Stimulated activated naive B cell treated with anti-CD40 and anti-IgM and Interleukin-4, amounts not matched to agents 10 μg/mL and 1 μg/mL and 100 μg/mL, for 72 hours (primary cell): ENCODE data around the gene PPP1R9A.
A peak's percentile ranks its signal among the peaks of the same experiment; 100 is the strongest.

Source experiments
- ATAC-seq, 2 donors: fragments of 150-1000 bp; cut with Tn5 transposase; replicated peaks; 2 replicates each; pipeline ENCODE4 v1.10.0; 2021; ENCODE audit warnings: moderate library complexity in 1 of 2
- DNase-seq: peaks from one replicate; pipeline ENCODE4 v3.0.0; 2021
- H3K27ac Mint-ChIP-seq: one replicate; pipeline ENCODE4 v1.8.0; 2022; ENCODE audit warnings: mild to moderate bottlenecking, mixed read lengths
- H3K27me3 Mint-ChIP-seq, 2 donors: one replicate each; pipeline ENCODE4 v1.8.0; 2022; ENCODE audit warnings: mixed read lengths in 2 of 2
- H3K36me3 Mint-ChIP-seq, 2 donors: one replicate each; pipeline ENCODE4 v1.8.0; 2022; ENCODE audit warnings: mixed read lengths in 2 of 2, mild to moderate bottlenecking in 1 of 2
- H3K4me1 Mint-ChIP-seq, 2 donors: one replicate each; pipeline ENCODE4 v1.8.0; 2022; ENCODE audit warnings: mixed read lengths in 2 of 2, mild to moderate bottlenecking in 1 of 2
- H3K4me3 Mint-ChIP-seq, 2 donors: one replicate each; pipeline ENCODE4 v1.8.0; 2022; ENCODE audit warnings: mild to moderate bottlenecking in 2 of 2, mixed read lengths in 2 of 2, moderate library complexity in 1 of 2
- H3K9me3 Mint-ChIP-seq, 2 donors: one replicate each; pipeline ENCODE4 v1.8.0; 2022; ENCODE audit warnings: mixed read lengths in 2 of 2, mild to moderate bottlenecking in 1 of 2

PPP1R9A gene

DNA sequence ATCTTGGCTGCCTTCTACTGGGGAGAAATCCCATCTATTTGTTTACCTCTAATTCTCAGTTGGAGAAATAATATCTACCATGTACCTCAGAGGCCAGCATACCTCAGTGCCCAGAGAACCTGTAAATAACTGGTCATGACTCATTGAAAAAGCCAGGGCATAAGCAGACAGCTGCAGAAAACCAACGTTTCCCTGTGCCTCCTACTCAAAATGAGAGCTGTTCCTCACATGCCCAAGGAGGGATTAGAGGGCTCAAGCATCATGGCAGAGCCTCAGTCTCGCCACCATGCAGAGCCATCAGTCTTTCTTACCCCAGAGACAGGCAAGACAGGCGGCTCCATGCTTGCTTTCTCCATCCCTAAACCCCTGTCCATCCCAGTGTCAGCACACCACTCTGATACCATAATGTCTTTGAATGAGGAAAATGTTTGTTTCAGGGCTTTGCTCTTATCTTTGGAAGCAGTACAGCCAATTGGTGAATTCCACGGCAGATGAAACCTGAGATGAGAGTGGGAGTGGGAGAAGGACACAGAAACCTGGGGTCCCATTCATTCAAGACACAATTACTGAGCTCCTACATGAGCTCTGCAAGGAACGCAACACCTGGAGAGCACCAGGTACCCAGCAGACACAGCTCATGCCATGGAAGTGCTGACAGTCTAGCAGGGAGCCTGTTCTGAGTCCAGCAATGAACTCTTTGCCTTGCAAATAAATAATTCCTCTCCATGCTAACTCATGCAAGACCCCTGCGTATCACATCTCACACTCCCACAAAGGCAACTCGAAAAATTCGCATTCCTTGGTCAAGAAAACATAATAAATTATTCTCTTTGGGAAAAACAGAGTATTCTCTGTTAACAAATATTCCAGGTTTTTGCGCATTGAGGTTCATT, 395.9 kb downstream of the PPP1R9A start:
- Mint-ChIP-seq H3K4me3 (no peak overlapping the region), H3K27ac (no peak overlapping the region), H3K4me1 (no peaks in the 10 kb centered on the region), H3K9me3 (no peaks in the 10 kb centered on the region), H3K27me3 (peaks cover 8 to 18% of the 10 kb centered on the region in 2 donors), H3K36me3 (no peaks in the 10 kb centered on the region)
- DNase-seq (no peak), ATAC-seq (no peak)

DNA sequence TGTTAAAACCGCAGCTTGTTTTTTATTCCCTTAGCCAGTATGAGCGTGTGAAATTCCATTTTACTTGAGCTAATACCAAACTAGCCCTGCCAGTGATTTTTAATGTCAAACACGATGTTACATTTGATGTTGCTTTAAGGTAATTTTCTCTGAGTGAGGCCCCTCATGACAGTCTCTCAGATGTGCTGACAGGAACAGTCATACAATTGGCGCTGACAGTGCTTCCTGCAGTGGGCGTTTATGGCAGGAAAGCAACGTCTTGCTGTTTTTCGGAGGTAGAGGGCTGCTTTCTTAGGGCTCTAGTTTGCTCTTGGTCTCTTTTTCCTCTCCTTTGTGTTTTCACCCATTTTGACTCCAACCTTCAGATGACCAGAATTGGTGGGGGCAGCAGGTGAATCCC, 397.6 kb downstream of the PPP1R9A start:
- Mint-ChIP-seq H3K27ac (no peak overlapping the region), H3K4me1 (no peaks in the 10 kb centered on the region), H3K9me3 (no peaks in the 10 kb centered on the region), H3K36me3 (no peaks in the 10 kb centered on the region), H3K4me3 (no peak overlapping the region), H3K27me3 (peaks cover 8 to 18% of the 10 kb centered on the region in 2 donors)
- no peak for ATAC-seq
- DNase-seq = no peak

DNA sequence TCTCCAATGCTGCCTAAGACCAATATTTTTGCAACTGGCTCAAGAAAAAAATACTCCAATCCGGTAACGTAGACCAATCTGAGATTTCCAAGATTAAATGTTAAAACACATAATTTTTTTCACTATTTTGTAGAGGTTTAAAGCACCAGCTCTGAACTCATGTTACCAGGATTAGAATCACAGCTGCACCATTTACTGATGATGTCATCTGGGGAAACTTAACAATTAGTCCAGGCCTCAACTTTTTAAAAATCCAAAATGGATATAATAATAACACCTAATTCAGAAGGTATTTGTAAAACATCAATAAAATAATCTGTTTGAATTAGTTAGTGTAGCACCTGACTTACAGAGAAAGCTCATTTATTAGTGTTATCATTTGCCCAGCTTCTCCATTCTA, 402.6 kb downstream of the PPP1R9A start:
- DNase-seq (no peak), ATAC-seq (no peak)
- Mint-ChIP-seq H3K9me3 (peaks cover 1 to 4% of the 10 kb centered on the region in 2 donors), H3K4me1 (peaks cover 7% of the 10 kb centered on the region in 2 donors), H3K4me3 (no peak overlapping the region), H3K27me3 (peaks cover 17 to 18% of the 10 kb centered on the region in 2 donors), H3K27ac (no peak overlapping the region), H3K36me3 (no peaks in the 10 kb centered on the region)

DNA sequence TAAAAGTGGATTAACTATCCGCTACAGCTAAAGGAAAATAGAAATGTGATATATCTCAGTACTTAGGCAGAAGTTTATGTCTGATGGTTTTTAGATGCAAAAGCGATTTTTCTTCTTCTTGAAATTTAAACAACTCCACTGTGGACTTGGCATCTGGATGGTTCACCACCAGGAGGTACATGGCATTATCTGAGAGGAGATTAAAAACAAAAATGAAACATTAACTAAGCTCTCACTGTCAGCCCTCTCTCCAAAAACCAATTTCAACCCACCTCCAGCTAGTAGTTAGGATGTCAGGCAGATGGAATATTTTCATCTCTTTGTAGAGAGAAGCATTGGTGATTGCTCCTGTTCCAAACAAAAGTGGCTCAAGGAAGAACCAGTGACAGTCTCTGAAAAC, 404.0 kb downstream of the PPP1R9A start:
- Mint-ChIP-seq H3K4me1 (peaks cover 7% of the 10 kb centered on the region in 2 donors), H3K27me3 (peaks cover 9% of the 10 kb centered on the region in 2 donors), H3K36me3 (no peaks in the 10 kb centered on the region), H3K4me3 (no peak overlapping the region), H3K27ac (no peak overlapping the region), H3K9me3 (peaks cover 1 to 4% of the 10 kb centered on the region in 2 donors)
- DNase-seq (no peak), ATAC-seq (no peak)

DNA sequence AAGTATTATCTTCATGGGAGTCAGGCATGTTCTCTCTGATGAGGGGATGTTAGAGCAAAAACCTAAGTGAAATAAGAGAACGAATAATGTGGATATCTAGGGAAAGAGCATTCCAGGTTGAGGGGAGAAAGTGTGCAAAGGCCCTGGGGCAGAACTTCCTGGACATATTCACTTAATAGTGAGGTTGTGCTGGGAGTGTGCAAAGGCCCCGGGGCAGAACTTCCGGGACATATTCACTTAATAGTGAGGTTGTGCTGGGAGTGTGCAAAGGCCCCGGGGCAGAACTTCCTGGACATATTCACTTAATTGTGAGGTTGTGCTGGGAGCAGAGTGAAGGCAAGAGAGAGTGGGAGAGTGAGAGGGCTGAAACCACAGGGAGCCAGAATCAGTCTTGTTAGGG, 405.2 kb downstream of the PPP1R9A start:
- Mint-ChIP-seq H3K36me3 (no peaks in the 10 kb centered on the region), H3K4me3 (no peak overlapping the region), H3K27ac (no peak overlapping the region), H3K9me3 (peaks cover 1 to 4% of the 10 kb centered on the region in 2 donors), H3K4me1 (peaks cover 7% of the 10 kb centered on the region in 2 donors), H3K27me3 (peaks cover 6 to 9% of the 10 kb centered on the region in 2 donors)
- no peak for DNase-seq
- ATAC-seq = no peak

DNA sequence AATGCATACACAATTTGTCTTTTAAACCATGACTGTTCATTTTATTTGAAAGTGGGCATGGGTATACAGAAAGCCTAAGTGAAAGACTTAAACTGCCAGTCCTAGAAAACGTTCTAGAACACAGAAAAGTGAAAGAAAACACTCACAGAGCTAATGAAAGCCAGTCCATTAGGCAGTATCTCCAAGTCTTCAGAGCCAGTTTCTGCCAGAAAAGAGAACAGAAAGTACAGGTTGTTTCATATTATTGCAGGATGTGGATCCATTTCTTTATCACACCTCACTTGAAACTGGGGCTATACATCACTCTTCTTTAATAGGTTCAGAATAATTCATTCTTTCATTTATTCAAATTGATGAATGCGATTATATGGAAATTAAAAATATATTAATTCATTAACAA, 409.2 kb downstream of the PPP1R9A start:
- DNase-seq = no peak
- no peak overlapping the region for H3K27ac Mint-ChIP-seq

DNA sequence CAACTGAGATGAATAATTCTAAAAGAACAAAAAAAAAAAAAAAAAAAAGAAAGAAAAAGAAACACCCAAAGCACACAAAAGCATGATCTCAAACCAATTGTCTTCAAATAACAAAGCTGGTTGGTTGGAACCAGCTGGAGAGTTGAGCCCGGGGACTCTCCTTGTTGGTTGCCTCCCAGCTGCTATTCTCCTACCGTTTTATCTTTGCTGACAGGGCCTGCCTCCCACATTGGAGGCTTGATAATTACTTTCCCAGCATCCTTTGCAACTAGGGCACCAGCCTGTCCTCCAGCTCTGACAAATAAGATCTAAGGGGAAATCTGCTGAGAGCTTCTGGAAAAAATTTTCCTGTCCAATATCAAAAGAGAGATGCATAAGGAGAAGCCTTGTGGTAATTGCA, 410.2 kb downstream of the PPP1R9A start:
- ATAC-seq (no peak), DNase-seq (no peak)
- H3K27me3 Mint-ChIP-seq = peaks cover 0 to 6% of the 10 kb centered on the region in 2 donors
- peaks cover 0 to 1% of the 10 kb centered on the region in 2 donors for H3K9me3 Mint-ChIP-seq
- H3K27ac Mint-ChIP-seq = no peak overlapping the region
- peaks cover 7 to 14% of the 10 kb centered on the region in 2 donors for H3K4me1 Mint-ChIP-seq
- no peak overlapping the region for H3K4me3 Mint-ChIP-seq
- H3K36me3 Mint-ChIP-seq = no peaks in the 10 kb centered on the region

More for the DNA sequence above, 409.2 kb downstream of the PPP1R9A start:
- Mint-ChIP-seq H3K4me3 (no peak overlapping the region), H3K9me3 (peaks cover 1 to 4% of the 10 kb centered on the region in 2 donors), H3K36me3 (no peaks in the 10 kb centered on the region), H3K27me3 (peaks cover 0 to 9% of the 10 kb centered on the region in 2 donors), H3K4me1 (peaks cover 7 to 14% of the 10 kb centered on the region in 2 donors)
- ATAC-seq = peak; percentile 33 to 51

DNA sequence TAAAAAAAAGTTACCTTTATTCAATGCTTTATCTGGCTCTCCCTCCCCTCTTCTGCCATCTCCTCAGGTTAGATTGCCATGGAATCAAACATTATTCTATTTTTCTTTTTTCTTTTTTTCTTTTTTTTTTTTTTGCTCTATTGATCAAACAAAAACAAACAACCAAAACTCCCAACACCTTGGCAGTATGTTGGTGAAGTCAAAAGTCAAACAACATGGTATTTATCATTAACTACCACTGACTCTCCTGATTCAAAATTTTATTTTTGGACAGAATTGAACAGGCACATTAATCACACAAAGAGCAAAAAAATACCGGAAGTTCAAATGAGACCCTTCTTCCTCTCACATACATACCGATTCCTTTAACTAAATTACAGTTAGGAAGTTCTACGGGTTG, 410.6 kb downstream of the PPP1R9A start:
- H3K27me3 Mint-ChIP-seq = peaks cover 0 to 6% of the 10 kb centered on the region in 2 donors
- H3K36me3 Mint-ChIP-seq = no peaks in the 10 kb centered on the region
- peaks cover 7 to 14% of the 10 kb centered on the region in 2 donors for H3K4me1 Mint-ChIP-seq
- DNase-seq (no peak), ATAC-seq (no peak)
- H3K4me3 Mint-ChIP-seq = no peak overlapping the region
- H3K9me3 Mint-ChIP-seq = no peaks in the 10 kb centered on the region
- H3K27ac Mint-ChIP-seq = no peak overlapping the region

DNA sequence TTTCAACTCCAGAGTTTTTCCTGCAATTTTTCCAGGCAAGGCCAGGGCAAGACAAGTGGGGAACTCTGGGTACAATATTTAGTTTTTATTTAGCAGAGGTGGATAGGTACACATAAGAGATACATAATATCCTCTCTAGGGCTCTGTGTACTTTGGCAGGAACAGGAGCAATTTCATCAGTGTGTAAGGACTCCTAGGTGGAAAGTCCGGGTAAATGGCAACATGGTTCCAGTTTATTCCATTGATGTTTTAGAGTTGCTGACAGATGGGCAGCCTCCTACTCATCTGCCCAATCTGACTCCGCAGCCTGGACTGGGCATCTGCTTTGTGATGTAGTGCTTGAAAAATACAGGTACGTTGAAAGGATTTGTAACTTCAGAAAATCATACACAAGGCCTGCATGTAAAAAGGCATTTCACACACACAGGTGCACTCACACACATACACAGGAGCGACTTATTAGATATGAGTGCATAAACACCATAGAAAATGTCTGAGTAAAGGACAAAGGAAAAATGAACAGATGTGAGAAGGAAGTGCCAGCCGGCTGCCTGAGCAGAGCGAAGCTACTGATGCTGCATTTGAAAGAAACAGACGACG, 411.2 kb downstream of the PPP1R9A start:
- Mint-ChIP-seq H3K27ac (no peak overlapping the region), H3K36me3 (no peaks in the 10 kb centered on the region), H3K27me3 (peaks cover 0 to 4% of the 10 kb centered on the region in 2 donors), H3K4me1 (peaks cover 4 to 12% of the 10 kb centered on the region in 2 donors), H3K9me3 (no peaks in the 10 kb centered on the region), H3K4me3 (no peak overlapping the region)
- ATAC-seq (no peak), DNase-seq (no peak)

DNA sequence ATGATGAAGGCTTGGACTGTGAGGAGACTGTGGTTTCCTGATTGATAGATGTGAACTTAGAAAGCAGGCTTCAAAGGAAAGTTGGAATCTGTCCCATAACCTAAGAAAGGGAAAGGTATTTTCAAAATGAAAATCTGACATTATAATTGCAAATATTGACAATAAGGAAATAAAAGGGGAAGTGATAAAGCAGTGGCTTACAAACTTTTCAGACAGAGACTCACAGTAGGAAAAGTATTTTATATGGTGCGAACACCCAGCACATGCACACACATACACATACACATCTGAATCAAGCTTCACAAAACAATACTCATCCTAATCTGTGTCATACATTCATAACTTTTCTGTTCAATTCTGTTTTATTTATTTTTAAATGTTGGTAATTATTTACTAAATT, 412.2 kb downstream of the PPP1R9A start:
- no peak overlapping the region for H3K27ac Mint-ChIP-seq
- H3K4me3 Mint-ChIP-seq = no peak overlapping the region
- H3K9me3 Mint-ChIP-seq = no peaks in the 10 kb centered on the region
- DNase-seq (no peak), ATAC-seq (no peak)
- H3K27me3 Mint-ChIP-seq = peaks cover 0 to under 1% of the 10 kb centered on the region in 2 donors
- no peaks in the 10 kb centered on the region for H3K36me3 Mint-ChIP-seq
- H3K4me1 Mint-ChIP-seq = peaks cover 2 to 6% of the 10 kb centered on the region in 2 donors

DNA sequence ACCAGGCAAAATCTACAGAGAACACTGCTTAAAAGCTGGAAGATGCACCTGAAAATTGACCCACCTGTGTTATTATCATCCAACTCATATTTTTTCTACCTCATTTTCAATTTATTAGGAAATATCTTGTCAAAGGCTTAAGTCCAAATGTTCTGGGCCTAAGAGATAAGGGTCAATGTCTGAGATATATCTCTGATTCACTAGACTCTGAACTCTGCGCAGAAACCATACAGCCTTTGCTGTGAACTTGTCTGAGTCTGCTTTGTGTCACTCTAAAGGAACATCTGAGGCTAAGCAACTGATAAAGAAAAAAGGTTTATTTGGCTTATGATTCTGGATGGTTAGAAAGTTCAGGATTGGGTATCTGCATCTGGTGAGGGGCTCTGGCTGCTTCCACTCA, 413.3 kb downstream of the PPP1R9A start:
- H3K4me1 Mint-ChIP-seq = peaks cover 2 to 6% of the 10 kb centered on the region in 2 donors
- no peak overlapping the region for H3K4me3 Mint-ChIP-seq
- DNase-seq (no peak), ATAC-seq (no peak)
- H3K36me3 Mint-ChIP-seq = no peaks in the 10 kb centered on the region
- H3K9me3 Mint-ChIP-seq = no peaks in the 10 kb centered on the region
- H3K27ac Mint-ChIP-seq = no peak overlapping the region
- H3K27me3 Mint-ChIP-seq = peaks cover 10 to 12% of the 10 kb centered on the region in 2 donors

DNA sequence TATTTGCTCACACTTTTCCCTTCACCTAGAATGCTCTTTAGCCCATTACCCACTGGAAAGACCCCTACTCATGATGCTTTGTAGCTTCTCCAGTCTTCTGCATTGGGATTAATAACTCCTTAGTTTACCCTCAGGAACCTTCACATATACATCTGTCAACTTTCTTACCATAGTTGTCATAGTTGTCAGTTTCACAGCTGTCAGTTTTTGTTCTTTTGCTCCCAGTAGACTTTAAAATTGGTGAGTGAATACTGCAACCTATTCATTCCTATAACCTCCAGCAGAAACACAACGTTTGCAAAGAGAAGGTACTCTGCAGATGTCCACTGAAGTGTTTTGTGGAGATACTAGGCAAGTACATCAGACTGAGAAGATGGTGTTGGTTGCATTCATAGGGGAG, 414.3 kb downstream of the PPP1R9A start:
- no peak for DNase-seq
- no peak for ATAC-seq
- no peaks in the 10 kb centered on the region for H3K36me3 Mint-ChIP-seq
- H3K4me1 Mint-ChIP-seq = peaks cover 2 to 6% of the 10 kb centered on the region in 2 donors
- H3K27me3 Mint-ChIP-seq = peaks cover 14 to 17% of the 10 kb centered on the region in 2 donors
- no peak overlapping the region for H3K27ac Mint-ChIP-seq
- H3K9me3 Mint-ChIP-seq = peaks cover 0 to 3% of the 10 kb centered on the region in 2 donors
- no peak overlapping the region for H3K4me3 Mint-ChIP-seq

DNA sequence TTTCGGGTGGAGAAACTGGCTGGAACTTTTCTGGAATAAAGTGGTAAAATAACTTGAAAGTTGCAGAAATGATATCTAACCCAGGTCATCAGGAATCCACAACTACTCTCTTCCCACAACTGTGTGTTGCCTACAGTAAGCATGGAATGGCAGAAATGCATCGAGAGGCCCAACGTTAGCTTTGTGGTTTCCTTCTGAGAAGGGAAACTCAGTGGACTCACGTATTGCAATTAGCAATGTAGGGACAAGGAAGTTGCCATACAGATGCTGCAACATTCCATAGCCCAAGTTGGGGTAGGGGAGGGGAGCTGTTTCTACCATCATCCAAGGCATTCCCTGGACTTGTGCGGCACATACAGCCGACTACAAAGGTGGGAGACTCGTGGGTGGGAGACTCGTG, 415.0 kb downstream of the PPP1R9A start:
- no peak overlapping the region for H3K4me3 Mint-ChIP-seq
- no peak for DNase-seq
- peaks cover 0 to 3% of the 10 kb centered on the region in 2 donors for H3K9me3 Mint-ChIP-seq
- no peak for ATAC-seq
- peaks cover 17% of the 10 kb centered on the region in 2 donors for H3K27me3 Mint-ChIP-seq
- H3K27ac Mint-ChIP-seq = no peak overlapping the region
- peaks cover 2 to 6% of the 10 kb centered on the region in 2 donors for H3K4me1 Mint-ChIP-seq
- H3K36me3 Mint-ChIP-seq = no peaks in the 10 kb centered on the region

DNA sequence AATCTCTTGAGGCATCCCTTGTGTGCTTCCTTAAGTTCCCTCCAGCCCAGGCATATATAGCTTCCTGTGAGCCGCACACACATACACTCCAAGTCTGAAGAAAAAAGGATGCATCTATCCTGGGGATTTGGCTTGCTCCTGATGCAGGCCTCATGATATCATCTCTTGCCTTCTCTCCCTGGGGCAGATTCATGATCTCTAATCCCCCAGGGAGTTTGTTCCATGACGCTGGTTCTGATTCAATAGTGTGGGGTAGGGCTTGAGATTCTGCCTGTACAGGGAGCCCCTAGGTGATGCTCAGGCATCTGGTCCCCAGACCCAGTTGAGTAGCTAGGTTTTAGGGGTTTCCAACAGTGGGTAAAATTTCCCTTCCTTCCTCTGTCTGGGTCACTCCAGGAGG, 415.5 kb downstream of the PPP1R9A start:
- H3K4me3 Mint-ChIP-seq = no peak overlapping the region
- H3K36me3 Mint-ChIP-seq = no peaks in the 10 kb centered on the region
- ATAC-seq (no peak), DNase-seq (no peak)
- H3K4me1 Mint-ChIP-seq = peaks cover 2 to 6% of the 10 kb centered on the region in 2 donors
- H3K27ac Mint-ChIP-seq = no peak overlapping the region
- peaks cover 0 to 3% of the 10 kb centered on the region in 2 donors for H3K9me3 Mint-ChIP-seq
- H3K27me3 Mint-ChIP-seq = peaks cover 17 to 22% of the 10 kb centered on the region in 2 donors
